Muscle layer of duodenum (tissue), 2 donors: ENCODE measurements around the gene PALB2.

Source experiments
- H3K27ac ChIP-seq: one replicate; pipeline ENCODE4 v1.7.0; 2013; ENCODE audit warnings: mild to moderate bottlenecking, low read length
- H3K27me3 ChIP-seq: one replicate; pipeline ENCODE4 v1.7.0; 2013; ENCODE audit warnings: low read depth, mild to moderate bottlenecking, control low read depth, low read length
- H3K36me3 ChIP-seq, 2 donors: one replicate each; pipeline ENCODE4 v1.7.0; 2013; ENCODE audit warnings: low read length in 2 of 2, control low read depth in 1 of 2, mild to moderate bottlenecking in 1 of 2; ENCODE audit not compliant: insufficient read depth in 2 of 2, control insufficient read depth in 1 of 2
- H3K4me1 ChIP-seq, 2 donors: one replicate each; pipeline ENCODE4 v1.7.0; 2013; ENCODE audit warnings: low read length in 2 of 2, mild to moderate bottlenecking in 2 of 2, control low read depth in 1 of 2, moderate library complexity in 1 of 2; ENCODE audit not compliant: insufficient read depth in 2 of 2, control insufficient read depth in 1 of 2
- H3K4me3 ChIP-seq, 2 donors: one replicate each; pipeline ENCODE4 v1.7.0; 2013; ENCODE audit warnings: low read length in 2 of 2, low read depth in 1 of 2, mild to moderate bottlenecking in 1 of 2
- H3K9me3 ChIP-seq, 2 donors: one replicate each; pipeline ENCODE4 v1.7.0; 2013; ENCODE audit warnings: low read length in 2 of 2, control low read depth in 1 of 2, mild to moderate bottlenecking in 1 of 2; ENCODE audit not compliant: control insufficient read depth in 1 of 2
- donor health status: healthy.

The PALB2 gene

DNA sequence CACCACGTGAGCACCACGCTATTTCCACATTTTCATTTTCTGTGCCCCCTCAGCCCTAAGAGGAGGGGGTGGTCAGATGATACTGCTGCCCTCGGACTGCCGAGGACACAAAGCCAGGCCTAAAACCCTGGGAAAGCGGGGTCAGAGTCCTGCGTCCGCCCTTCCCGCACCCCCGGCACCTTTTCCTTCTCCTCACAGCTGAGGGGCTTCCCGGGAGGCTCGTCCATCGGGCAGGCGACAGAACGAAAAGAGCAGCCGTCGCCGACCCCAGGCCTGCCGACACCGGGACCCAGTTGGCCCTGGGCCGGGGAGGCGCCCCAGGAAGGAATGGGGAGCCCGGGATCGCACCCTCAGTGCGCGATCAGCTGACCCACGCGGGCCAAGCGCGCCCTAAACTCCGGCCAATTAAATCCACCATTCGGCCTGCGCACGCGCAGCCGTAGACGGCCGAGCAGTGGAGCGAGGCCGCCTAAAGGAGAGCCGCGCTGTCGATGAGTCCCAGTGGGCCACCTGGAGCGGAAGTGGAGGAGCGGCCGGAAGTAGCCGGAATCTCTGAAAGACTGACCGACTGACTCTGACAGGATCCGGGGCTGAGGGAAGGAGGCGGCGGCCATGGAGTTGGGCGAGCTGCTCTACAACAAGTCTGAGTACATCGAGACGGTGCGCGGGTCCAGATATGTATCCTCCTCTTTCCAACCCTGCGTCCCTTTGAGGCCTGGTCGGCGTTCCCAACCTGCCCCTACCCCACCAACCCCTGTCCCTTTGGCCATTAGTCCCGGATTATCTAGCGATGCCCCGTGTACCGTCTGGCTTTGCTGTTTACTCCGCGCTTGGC lies at the start of gene PALB2, which contains the start of gene DCTN5:
PALB2 (minus strand) TSS at position 380 of the 835 bp plus-strand sequence; CDS start at position 227, 153 bp downstream.
DCTN5 (plus strand) TSS at position 536 of the 835 bp plus-strand sequence; CDS start at position 613, 77 bp downstream.
- Histone ChIP-seq H3K9me3 (no peaks in the 10 kb centered on the region), H3K4me1 (peaks cover 0 to 21% of the 10 kb centered on the region in 2 donors), H3K27me3 (no peaks in the 10 kb centered on the region), H3K27ac (peak within 1 kb of the TSS; percentile 93), H3K4me3 (peak within 1 kb of the TSS; percentile 98 to 100), H3K36me3 (peaks cover 15 to 17% of the 10 kb centered on the region in 2 donors)

DNA sequence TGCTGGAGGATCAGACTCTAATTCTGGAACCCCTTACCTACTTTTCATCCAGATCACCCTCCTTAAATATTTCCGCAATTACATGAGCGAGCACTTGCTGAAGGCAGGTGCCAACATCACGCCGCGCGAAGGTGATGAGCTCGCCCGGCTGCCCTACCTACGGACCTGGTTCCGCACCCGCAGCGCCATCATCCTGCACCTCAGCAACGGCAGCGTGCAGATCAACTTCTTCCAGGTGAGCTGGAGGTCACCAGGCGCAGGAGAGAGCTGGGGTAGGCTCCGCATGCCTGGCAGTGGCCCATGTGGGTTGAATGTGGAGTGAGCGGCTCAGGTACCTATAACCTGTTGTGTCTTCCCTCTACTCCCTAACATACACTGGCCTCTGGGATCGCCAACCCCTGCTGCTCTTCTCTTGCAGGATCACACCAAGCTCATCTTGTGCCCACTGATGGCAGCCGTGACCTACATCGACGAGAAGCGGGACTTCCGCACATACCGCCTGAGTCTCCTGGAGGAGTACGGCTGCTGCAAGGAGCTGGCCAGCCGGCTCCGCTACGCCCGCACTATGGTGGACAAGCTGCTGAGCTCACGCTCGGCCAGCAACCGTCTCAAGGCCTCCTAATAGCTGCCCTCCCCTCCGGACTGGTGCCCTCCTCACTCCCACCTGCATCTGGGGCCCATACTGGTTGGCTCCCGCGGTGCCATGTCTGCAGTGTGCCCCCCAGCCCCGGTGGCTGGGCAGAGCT lies 48.5 kb upstream of the PALB2 start:
- Histone ChIP-seq H3K4me3 (no peak overlapping the region), H3K27me3 (no peaks in the 10 kb centered on the region), H3K4me1 (no peaks in the 10 kb centered on the region), H3K27ac (no peak overlapping the region), H3K36me3 (peaks cover 38 to 54% of the 10 kb centered on the region in 2 donors), H3K9me3 (no peaks in the 10 kb centered on the region)

DNA sequence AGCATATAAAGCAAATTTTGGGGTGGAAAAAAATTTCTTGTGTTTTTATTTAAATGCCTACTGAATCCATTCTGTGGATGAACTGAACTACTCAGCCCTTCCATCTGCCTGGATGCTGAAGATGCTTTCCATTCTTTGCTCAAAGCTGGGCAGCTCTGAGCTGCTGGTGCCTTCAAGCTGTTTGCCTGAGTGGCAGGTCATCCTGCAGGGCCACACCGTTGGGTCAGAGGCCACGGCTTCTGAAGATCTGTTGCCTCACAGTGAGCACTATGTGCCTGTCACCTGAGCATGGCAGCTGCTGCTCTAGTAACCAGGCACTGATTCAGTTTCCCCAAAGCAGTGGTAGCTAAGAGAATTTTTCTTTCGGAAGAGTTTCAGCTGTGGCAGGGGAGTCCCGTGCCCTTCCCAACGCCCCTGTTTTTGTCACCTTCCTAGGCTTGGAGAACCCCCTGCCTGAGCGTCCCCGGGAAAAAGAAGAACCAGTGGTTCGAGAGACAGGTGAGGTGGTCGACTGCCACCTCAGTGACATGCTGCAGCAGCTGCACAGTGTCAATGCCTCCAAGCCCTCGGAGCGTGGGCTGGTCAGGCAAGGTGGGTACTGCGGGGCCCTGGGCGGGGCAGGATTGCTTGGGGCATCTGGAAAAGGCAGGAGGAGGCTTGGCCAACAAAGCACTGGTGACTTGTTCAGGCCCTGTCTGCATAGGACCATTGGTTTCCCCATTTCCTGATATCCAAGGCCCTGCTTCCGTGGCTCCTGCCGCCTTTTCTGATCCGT lies 46.1 kb upstream of the PALB2 start:
- no peak overlapping the region for H3K27ac ChIP-seq
- no peaks in the 10 kb centered on the region for H3K4me1 ChIP-seq
- H3K27me3 ChIP-seq, result no peaks in the 10 kb centered on the region
- no peaks in the 10 kb centered on the region for H3K9me3 ChIP-seq
- H3K36me3 ChIP-seq, result peaks cover 38 to 68% of the 10 kb centered on the region in 2 donors
- H3K4me3 ChIP-seq, result no peak overlapping the region

DNA sequence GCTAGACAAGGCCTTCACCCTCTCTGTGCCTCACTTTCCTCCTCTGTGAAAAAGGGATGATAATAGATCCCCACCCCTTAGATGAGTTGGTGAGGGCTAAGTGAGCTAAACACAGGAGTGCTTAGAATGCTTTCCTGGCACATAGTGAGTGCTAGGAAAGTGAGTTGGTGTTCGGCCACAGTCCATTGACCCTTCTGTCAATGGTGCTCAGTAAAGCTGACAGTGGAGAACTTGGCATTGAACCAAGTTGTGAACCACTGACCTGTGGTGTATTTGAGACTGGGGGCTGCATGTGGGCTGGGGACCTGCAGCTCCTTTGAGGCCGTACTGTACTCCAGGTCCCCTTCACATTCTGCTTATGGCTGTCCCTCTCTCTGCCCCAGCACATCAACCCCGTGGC lies 42.4 kb upstream of the PALB2 start:
- peaks cover 16 to 50% of the 10 kb centered on the region in 2 donors for H3K36me3 ChIP-seq
- no peaks in the 10 kb centered on the region for H3K9me3 ChIP-seq
- no peaks in the 10 kb centered on the region for H3K27me3 ChIP-seq
- H3K4me1 ChIP-seq, result peaks cover 0 to 8% of the 10 kb centered on the region in 2 donors
- H3K27ac ChIP-seq, result no peak overlapping the region
- no peak overlapping the region for H3K4me3 ChIP-seq

DNA sequence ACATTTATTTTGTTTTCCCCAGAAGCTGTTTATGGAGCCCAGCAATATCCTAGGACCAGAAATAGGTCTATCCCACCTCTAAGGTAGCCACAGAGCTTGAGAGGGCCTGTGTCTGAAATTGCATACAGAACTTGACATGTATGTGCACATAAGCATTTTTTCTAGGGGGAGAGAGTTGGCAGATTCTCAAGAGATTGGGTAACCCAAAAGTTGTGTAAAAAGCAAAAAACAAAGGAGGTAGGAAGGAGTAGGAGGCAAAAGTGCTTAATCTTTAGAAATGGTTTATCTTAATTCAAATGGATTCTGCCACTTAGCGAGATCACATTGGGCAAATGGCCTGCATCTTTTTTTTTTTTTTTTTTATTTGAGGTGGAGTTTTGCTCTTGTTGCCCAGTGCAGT lies 41.1 kb upstream of the PALB2 start:
- no peak overlapping the region for H3K27ac ChIP-seq
- H3K4me1 ChIP-seq, result peaks cover 0 to 14% of the 10 kb centered on the region in 2 donors
- no peaks in the 10 kb centered on the region for H3K27me3 ChIP-seq
- no peak overlapping the region for H3K4me3 ChIP-seq
- H3K9me3 ChIP-seq, result no peaks in the 10 kb centered on the region
- peaks cover 4 to 37% of the 10 kb centered on the region in 2 donors for H3K36me3 ChIP-seq

DNA sequence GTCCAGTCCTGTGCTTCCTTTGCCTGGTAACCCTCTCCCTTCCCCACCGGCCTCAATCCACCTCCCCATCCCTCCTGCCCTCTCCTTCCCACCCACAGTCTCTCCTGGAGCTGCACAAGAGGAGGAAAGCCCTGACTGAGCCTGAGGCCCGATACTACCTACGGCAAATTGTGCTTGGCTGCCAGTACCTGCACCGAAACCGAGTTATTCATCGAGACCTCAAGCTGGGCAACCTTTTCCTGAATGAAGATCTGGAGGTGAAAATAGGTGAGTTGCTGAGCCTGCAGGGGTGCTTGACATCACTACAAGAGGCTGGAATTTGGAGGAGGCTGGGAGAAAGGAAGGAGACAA lies 38.9 kb upstream of the PALB2 start:
- H3K4me3 ChIP-seq, result peak overlapping the region in 1 of 2 donors; percentile 21
- no peaks in the 10 kb centered on the region for H3K9me3 ChIP-seq
- H3K36me3 ChIP-seq, result peaks cover 0 to 24% of the 10 kb centered on the region in 2 donors
- no peaks in the 10 kb centered on the region for H3K27me3 ChIP-seq
- H3K27ac ChIP-seq, result no peak overlapping the region
- H3K4me1 ChIP-seq, result peaks cover 0 to 14% of the 10 kb centered on the region in 2 donors

DNA sequence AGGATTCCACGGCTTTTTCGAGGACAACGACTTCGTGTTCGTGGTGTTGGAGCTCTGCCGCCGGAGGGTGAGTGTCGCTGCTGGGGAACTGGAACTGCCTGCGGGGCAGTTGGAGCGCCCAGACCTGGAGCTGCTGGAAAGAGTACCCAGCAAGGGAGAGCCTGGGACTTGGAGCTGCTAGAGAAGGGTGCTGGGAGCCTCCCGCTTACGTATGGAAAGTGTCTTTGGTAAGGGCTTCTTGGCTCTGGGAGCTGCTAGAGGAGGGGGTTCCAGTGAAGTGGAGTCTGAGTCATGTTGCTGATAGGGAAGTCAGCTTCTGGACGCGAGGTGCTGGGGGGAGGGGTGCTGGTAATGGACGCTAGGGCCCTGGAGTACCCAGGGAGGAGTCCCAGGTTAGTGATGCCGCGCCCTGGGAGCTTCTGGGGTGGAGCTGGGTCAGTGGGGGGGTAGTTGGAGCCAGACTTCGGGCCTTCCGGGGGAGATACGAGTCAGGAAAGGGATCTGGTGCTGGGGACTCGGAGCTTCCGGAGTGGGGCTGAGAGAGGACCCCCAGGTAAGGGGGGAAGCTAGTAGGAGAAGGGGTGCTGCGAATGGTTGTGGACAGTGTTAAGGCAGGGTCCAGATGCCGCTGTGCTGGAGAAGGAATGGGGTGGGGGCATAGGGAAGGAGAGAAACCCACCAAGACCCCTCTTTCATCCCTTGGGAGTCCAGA lies 38.3 kb upstream of the PALB2 start:
- peaks cover under 1 to 24% of the 10 kb centered on the region in 2 donors for H3K36me3 ChIP-seq
- no peaks in the 10 kb centered on the region for H3K27me3 ChIP-seq
- H3K9me3 ChIP-seq, result no peaks in the 10 kb centered on the region
- peaks cover 0 to 14% of the 10 kb centered on the region in 2 donors for H3K4me1 ChIP-seq
- H3K4me3 ChIP-seq, result peak overlapping the region; percentile 71 to 72
- H3K27ac ChIP-seq, result no peak overlapping the region

DNA sequence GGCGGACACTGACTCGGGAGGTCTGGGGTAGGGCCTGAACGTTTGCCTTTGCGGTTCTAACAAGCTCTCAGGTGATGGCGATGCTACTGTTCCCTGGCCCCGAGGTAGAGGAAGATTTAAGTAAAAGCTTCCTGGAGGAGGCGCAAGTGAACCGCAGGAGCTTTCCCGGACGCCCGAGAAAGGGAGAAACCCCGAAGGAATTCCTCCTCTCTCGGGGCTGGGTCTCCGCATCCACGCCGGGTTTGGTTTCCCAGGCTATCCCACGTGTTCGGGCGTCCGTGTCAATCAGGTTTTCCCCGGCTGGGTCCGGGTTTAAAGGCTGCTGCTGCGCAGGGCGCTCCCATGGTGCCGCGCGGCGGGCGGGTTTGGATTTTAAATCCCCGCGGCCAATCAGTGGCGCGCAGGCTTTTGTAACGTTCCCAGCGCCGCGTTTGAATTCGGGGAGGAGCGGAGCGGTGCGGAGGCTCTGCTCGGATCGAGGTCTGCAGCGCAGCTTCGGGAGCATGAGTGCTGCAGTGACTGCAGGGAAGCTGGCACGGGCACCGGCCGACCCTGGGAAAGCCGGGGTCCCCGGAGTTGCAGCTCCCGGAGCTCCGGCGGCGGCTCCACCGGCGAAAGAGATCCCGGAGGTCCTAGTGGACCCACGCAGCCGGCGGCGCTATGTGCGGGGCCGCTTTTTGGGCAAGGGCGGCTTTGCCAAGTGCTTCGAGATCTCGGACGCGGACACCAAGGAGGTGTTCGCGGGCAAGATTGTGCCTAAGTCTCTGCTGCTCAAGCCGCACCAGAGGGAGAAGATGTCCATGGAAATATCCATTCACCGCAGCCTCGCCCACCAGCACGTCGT lies 37.5 kb upstream of the PALB2 start, which contains the start of gene PLK1:
PLK1 (plus strand) TSS at position 460 of the 844 bp plus-strand sequence; CDS start at position 504, 44 bp downstream.
- no peak within 1 kb of the TSS for H3K27ac ChIP-seq
- peaks cover 5 to 16% of the 10 kb centered on the region in 2 donors for H3K36me3 ChIP-seq
- peaks cover 0 to 14% of the 10 kb centered on the region in 2 donors for H3K4me1 ChIP-seq
- peak within 1 kb of the TSS; percentile 71 to 72 for H3K4me3 ChIP-seq
- H3K27me3 ChIP-seq, result no peaks in the 10 kb centered on the region
- no peaks in the 10 kb centered on the region for H3K9me3 ChIP-seq

DNA sequence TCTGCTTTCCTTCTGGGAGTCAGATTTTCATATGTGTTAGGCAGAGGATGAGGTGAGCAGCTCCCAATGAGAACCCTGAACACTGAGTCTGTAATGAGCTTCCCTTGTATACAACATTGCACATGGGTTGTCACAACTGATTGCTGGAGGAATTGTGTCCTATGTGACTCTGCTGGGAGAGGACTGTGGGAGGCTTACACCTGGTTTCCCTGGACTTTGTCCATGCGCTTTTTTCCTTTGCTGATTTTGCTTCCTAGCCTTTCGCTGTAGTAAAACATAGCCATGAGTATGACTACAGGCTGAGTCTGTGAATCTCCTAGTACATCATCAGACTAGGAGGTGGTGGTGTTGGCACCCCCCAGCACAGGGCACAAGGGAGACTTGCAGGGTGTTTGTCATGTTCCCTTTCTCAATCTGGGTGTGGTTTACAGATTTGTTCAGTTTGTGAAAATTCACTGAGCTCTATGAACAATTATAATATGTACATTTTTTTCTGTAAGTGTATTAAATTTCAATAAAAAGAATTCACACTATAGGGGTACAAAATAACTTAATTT lies 35.9 kb upstream of the PALB2 start:
- Histone ChIP-seq H3K9me3 (no peaks in the 10 kb centered on the region), H3K27me3 (no peaks in the 10 kb centered on the region), H3K36me3 (peaks cover 11 to 17% of the 10 kb centered on the region in 2 donors), H3K4me1 (peaks cover 0 to 14% of the 10 kb centered on the region in 2 donors), H3K4me3 (no peak overlapping the region), H3K27ac (no peak overlapping the region)
